Heart left ventricle (tissue), 16 donors: Measurements from ENCODE around the gene MMP17. TPM values are rescaled to one million over a fixed set of nuclear protein-coding genes. Genes with fewer than 3 reads are reported as not detected.

Experiments used
- ATAC-seq, 4 donors: fragments of 200-7000 bp; cut with Tn5 transposase; one replicate each; pipeline ENCODE4 v1.9.1; 2020 to 2022; ENCODE audit warnings: moderate library complexity in 4 of 4, mild to moderate bottlenecking in 3 of 4, moderate number of reproducible peaks in 1 of 4
- DNase-seq, 5 donors: peaks; one replicate each; pipeline ENCODE4 v3.0.0-alpha.2; 2020
- H3K27ac ChIP-seq, 12 donors: fragments of 200-600 bp; sonication (generic) in 4 of 12; one replicate each; pipeline versions ENCODE4 v1.5.0 to v1.8.0; 2016 to 2022; ENCODE audit warnings: mild to moderate bottlenecking in 2 of 12
- H3K27me3 ChIP-seq, 9 donors: fragments of 200-600 bp; sonication (generic) in 2 of 9; one replicate each; pipeline versions ENCODE4 v1.5.1 to v1.8.0; 2016 to 2022; ENCODE audit warnings: mild to moderate bottlenecking in 3 of 9
- H3K36me3 ChIP-seq, 9 donors: fragments of 200-600 bp; sonication (generic) in 2 of 9; one replicate each; pipeline versions ENCODE4 v1.5.0 to v1.8.0; 2018 to 2022; ENCODE audit warnings: mild to moderate bottlenecking in 2 of 9
- H3K4me1 ChIP-seq, 12 donors: fragments of 200-600 bp; sonication (generic) in 4 of 12; one replicate each; pipeline versions ENCODE4 v1.5.0 to v1.8.0; 2016 to 2022; ENCODE audit warnings: mild to moderate bottlenecking in 3 of 12
- H3K4me3 ChIP-seq, 12 donors: fragments of 200-600 bp; sonication (generic) in 4 of 12; one replicate each; pipeline versions ENCODE4 v1.5.0 to v1.8.0; 2017 to 2022; ENCODE audit warnings: mild to moderate bottlenecking in 9 of 12, moderate library complexity in 4 of 12
- H3K9me3 ChIP-seq, 12 donors: fragments of 200-600 bp; sonication (generic) in 4 of 12; one replicate each; pipeline versions ENCODE4 v1.5.0 to v1.8.0; 2016 to 2022; ENCODE audit warnings: mild to moderate bottlenecking in 1 of 12
- CTCF ChIP-seq, 12 donors: fragments of 200-600 bp; sonication (generic) in 4 of 12; IDR thresholded peaks; one replicate each; pipeline versions ENCODE4 v1.5.0 to v1.8.0; 2018 to 2022; ENCODE audit warnings: antibody characterized with exemption in 12 of 12, mild to moderate bottlenecking in 5 of 12
- POLR2A ChIP-seq, 2 donors: fragments of 450-650 bp; IDR thresholded peaks; one replicate each; pipeline ENCODE4 v1.6.1; 2017; ENCODE audit warnings: antibody characterized with exemption in 2 of 2, mild to moderate bottlenecking in 2 of 2, moderate library complexity in 2 of 2
- WGBS, 4 donors: extraction: QIAGEN DNeasy Blood & Tissue Kit in 2 of 4; methylation state at CpG; one replicate each; pipeline versions ENCODE4 v1.1.5 to v1.1.7; 2013 to 2018; 5-methylcytosine and 5-hydroxymethylcytosine counted together
- intact Hi-C, 10 donors: fragments of 100-400 bp; cut with DNase I; formaldehyde crosslinking; loops; one replicate each; pipeline versions ENCODE4 v1.11.1 to v1.14.2; 2022
- polyA plus RNA-seq, 2 donors: library from polyadenylated mRNA; stranded (reverse); fragments of 200-250 nt; gene quantifications; one replicate each; pipeline ENCODE4 v1.2.3, GENCODE V29; 2013
- total RNA-seq, 9 donors: library from RNA; depleted of rRNA in 2 of 9; stranded (reverse); fragments of >200 nt in 2 of 9; fragmentation: NEBNext Ultra II Directional in 3 of 9; extraction: Animal tissue kit (Norgen Biotek cat#: 25700) in 3 of 9; gene quantifications; one replicate each; pipeline versions ENCODE4 v1.1.0 to v1.2.4, GENCODE V29; 2016 to 2023
- donor health status: ischemic (EF 13 %, LVEDD 7.1; RV severe dilation, severe dysfunction).
- donor health status: healthy with polysubstance abuse.
- donor health status: DM: no; HTN: yes; CAD: no.
- donor health status: DM: no; HTN: no; CAD: no.
- donor health status: ischemic (EF 25% LVEDD 6.9; RV normal size, moderate dysfunction).
- donor health status: ischemic (EF 25% LVEDD 5.7; RV mildly dilated, moderate dysfunction).
- donor health status: healthy.
- donor health status: DM: yes; HTN: yes; CAD: no.
- donor health status: ischemic (EF 35%, LVEDD 5.7; RV mildly dilated, moderate dysfunction).
- donor health status: nonischemic (EF 11% LVEDD 7.7; RV severe dilation, severe dysfunction).
- donor health status: DM: yes; HTN: yes; CAD: no.
- donor health status: PGD.
- donor health status: ischemic (EF 29% LVEDD 5.4; RV normal size, mild dysfunction).
- donor health status: nonischemic (EF 23%, LVEDD 6.1; RV moderate dilation, normal function).

Gene MMP17
- total and polyA plus RNA-seq, 11 donors, result 0.28 to 2.1 (median 1.2) TPM

- Histone ChIP-seq H3K4me3 (peak overlapping the region; percentile 15 to 67 (median 55)), H3K4me1 (peaks cover 0 to 46% (median 19%) of the 10 kb centered on the region in 12 donors), H3K27me3 (peaks cover 6 to 67% (median 39%) of the 10 kb centered on the region in 9 donors), H3K27ac (peak overlapping the region in 4 of 12 donors; percentile 7 to 36 (median 16)), H3K36me3 (no peaks in the 10 kb centered on the region), H3K9me3 (no peaks in the 10 kb centered on the region)
- DNase-seq, result peak in 1 of 5 donors; percentile 23
- 1 to 2% (median 1%) methylated on average over 32 to 64 of the region's 64 CpGs for WGBS, 4 donors
- no peak for TF ChIP-seq CTCF (IDR thresholded peaks at IDR 0.05)
- no peak for TF ChIP-seq POLR2A (IDR thresholded peaks at IDR 0.05)
- intact Hi-C loops, result loop anchor here in 3 of 10 donors (10.0 kb wide), 3 partner anchors 214 to 914 kb away; no protein-coding TSS in a partner anchor
- ATAC-seq, result peak in 2 of 4 donors; percentile 12 to 16
Measured at GRCh38 chr12:131828671-131829355, 620 bp downstream of the MMP17 start.

- intact Hi-C loops, result loop anchor here in 3 of 10 donors (10.0 kb wide), 3 partner anchors 215 to 915 kb away; no protein-coding TSS in a partner anchor
- Histone ChIP-seq H3K27ac (peak overlapping the region in 4 of 12 donors; percentile 7 to 80 (median 16)), H3K4me3 (peak overlapping the region; percentile 15 to 67 (median 55)), H3K36me3 (no peaks in the 10 kb centered on the region), H3K4me1 (peaks cover 0 to 46% (median 19%) of the 10 kb centered on the region in 12 donors), H3K27me3 (peaks cover 6 to 73% (median 44%) of the 10 kb centered on the region in 9 donors), H3K9me3 (no peaks in the 10 kb centered on the region)
- no peak for TF ChIP-seq CTCF (IDR thresholded peaks at IDR 0.05)
- TF ChIP-seq POLR2A (IDR thresholded peaks at IDR 0.05), result no peak
- DNase-seq (peak in 2 of 5 donors; percentile 31 to 72), ATAC-seq (peak in 3 of 4 donors; percentile 2 to 10 (median 7))
- WGBS, 4 donors, result 6 to 9% (median 8%) methylated on average over 18 to 27 of the region's 27 CpGs
Measured at GRCh38 chr12:131829356-131829747, 1.2 kb downstream of the MMP17 start.

- DNase-seq (peak in 1 of 5 donors; percentile 36), ATAC-seq (peak in 1 of 4 donors; percentile 1)
- H3K27me3 ChIP-seq, result peaks cover 6 to 78% (median 45%) of the 10 kb centered on the region in 9 donors
- H3K27ac ChIP-seq, result peak overlapping the region in 8 of 12 donors; percentile 40 to 80 (median 47)
- intact Hi-C loops, result loop anchor here in 9 of 10 donors (2.0 to 10.0 kb wide), 10 partner anchors 115 to 915 kb away; partner anchors contain the start of gene EP400 (in 3 of the 9)
- H3K36me3 ChIP-seq, result no peaks in the 10 kb centered on the region
- no peak for TF ChIP-seq CTCF (IDR thresholded peaks at IDR 0.05)
- no peak for TF ChIP-seq POLR2A (IDR thresholded peaks at IDR 0.05)
- H3K4me3 ChIP-seq, result peak overlapping the region; percentile 24 to 67 (median 55)
- peaks cover 0 to 46% (median 19%) of the 10 kb centered on the region in 12 donors for H3K4me1 ChIP-seq
- H3K9me3 ChIP-seq, result no peaks in the 10 kb centered on the region
- 14 to 39% (median 20%) methylated on average over 7 to 28 of the region's 28 CpGs for WGBS, 4 donors
Measured at GRCh38 chr12:131829791-131830334, 1.7 kb downstream of the MMP17 start.
